HG03342 (cell line): ENCODE measurements around the gene SDK1.

Source experiments
- ATAC-seq: cut with Tn5 transposase; IDR thresholded peaks from one replicate; pipeline ENCODE4 v1.9.1; 2021; ENCODE audit warnings: mild to moderate bottlenecking, moderate library complexity; ENCODE audit not compliant: unreplicated experiment

SDK1 gene

GRCh38 chr7:3327655-3328054, 26.6 kb downstream of the SDK1 start:
- no peak for ATAC-seq

GRCh38 chr7:3332308-3332707, 31.3 kb downstream of the SDK1 start:
- ATAC-seq = no peak

GRCh38 chr7:3333861-3334260, 32.8 kb downstream of the SDK1 start:
- no peak for ATAC-seq

- ATAC-seq = no peak
Measured at GRCh38 chr7:3336042-3336665, 35.1 kb downstream of the SDK1 start.

- ATAC-seq = no peak
Measured at GRCh38 chr7:3338161-3338560, 37.1 kb downstream of the SDK1 start.

- ATAC-seq = no peak
Measured at GRCh38 chr7:3345699-3346481, 44.8 kb downstream of the SDK1 start.

GRCh38 chr7:3349126-3349525, 48.1 kb downstream of the SDK1 start:
- ATAC-seq = no peak

- ATAC-seq = no peak
Measured at GRCh38 chr7:3356173-3356572, 55.1 kb downstream of the SDK1 start.

- ATAC-seq = no peak
Measured at GRCh38 chr7:3358991-3359390, 57.9 kb downstream of the SDK1 start.

GRCh38 chr7:3367261-3367660, 66.2 kb downstream of the SDK1 start:
- no peak for ATAC-seq

- ATAC-seq = no peak
Measured at GRCh38 chr7:3370068-3370830, 69.2 kb downstream of the SDK1 start.

- no peak for ATAC-seq
Measured at GRCh38 chr7:3370921-3371320, 69.9 kb downstream of the SDK1 start.

GRCh38 chr7:3371601-3372000, 70.5 kb downstream of the SDK1 start:
- ATAC-seq = no peak

- no peak for ATAC-seq
Measured at GRCh38 chr7:3374239-3374638, 73.2 kb downstream of the SDK1 start.

- ATAC-seq = no peak
Measured at GRCh38 chr7:3378390-3379150, 77.5 kb downstream of the SDK1 start.

- ATAC-seq = no peak
Measured at GRCh38 chr7:3380034-3380433, 79.0 kb downstream of the SDK1 start.

GRCh38 chr7:3380886-3381685, 80.0 kb downstream of the SDK1 start:
- ATAC-seq = no peak

- no peak for ATAC-seq
Measured at GRCh38 chr7:3386423-3387190, 85.6 kb downstream of the SDK1 start.

- no peak for ATAC-seq
Measured at GRCh38 chr7:3393862-3394261, 92.8 kb downstream of the SDK1 start.

GRCh38 chr7:3397324-3397723, 96.3 kb downstream of the SDK1 start:
- ATAC-seq = no peak
